ENCODE results near the gene NFATC1.

- TF ChIP-seq, protein P1, sequence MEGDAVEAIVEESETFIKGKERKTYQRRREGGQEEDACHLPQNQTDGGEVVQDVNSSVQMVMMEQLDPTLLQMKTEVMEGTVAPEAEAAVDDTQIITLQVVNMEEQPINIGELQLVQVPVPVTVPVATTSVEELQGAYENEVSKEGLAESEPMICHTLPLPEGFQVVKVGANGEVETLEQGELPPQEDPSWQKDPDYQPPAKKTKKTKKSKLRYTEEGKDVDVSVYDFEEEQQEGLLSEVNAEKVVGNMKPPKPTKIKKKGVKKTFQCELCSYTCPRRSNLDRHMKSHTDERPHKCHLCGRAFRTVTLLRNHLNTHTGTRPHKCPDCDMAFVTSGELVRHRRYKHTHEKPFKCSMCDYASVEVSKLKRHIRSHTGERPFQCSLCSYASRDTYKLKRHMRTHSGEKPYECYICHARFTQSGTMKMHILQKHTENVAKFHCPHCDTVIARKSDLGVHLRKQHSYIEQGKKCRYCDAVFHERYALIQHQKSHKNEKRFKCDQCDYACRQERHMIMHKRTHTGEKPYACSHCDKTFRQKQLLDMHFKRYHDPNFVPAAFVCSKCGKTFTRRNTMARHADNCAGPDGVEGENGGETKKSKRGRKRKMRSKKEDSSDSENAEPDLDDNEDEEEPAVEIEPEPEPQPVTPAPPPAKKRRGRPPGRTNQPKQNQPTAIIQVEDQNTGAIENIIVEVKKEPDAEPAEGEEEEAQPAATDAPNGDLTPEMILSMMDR (IDR thresholded peaks at IDR 0.05): no peak
- no peak for TF ChIP-seq POLR2A (IDR thresholded peaks at IDR 0.05)
These were observed 8.1 kb upstream of the NFATC1 start for GRCh38 chr18:79387615-79388014.
